Esophagus mucosa (tissue), 1 donor: ENCODE results near the gene CCNH. TPM values are rescaled to one million over a fixed set of nuclear protein-coding genes. Genes with fewer than 3 reads are reported as not detected.

Source experiments
- ATAC-seq: fragments of 200-7000 bp; cut with Tn5 transposase; one replicate; pipeline ENCODE4 v1.9.1; 2020
- total RNA-seq: library from RNA; stranded (reverse); gene quantifications from one replicate; pipeline ENCODE4 v1.2.4, GENCODE V29; 2023
- donor health status: DM: yes; HTN: yes; CAD: no.

CCNH gene
- total RNA-seq, 1 donor from 2014 or later = 22.5 TPM

- ATAC-seq = no peak
Observed at GRCh38 chr5:87403409-87403808, 9.3 kb downstream of the CCNH start.

- ATAC-seq = no peak
Observed at GRCh38 chr5:87401626-87402025, 11.1 kb downstream of the CCNH start.

GRCh38 chr5:87400305-87400899 is 12.3 kb downstream of the CCNH start:
- ATAC-seq = peak; percentile 71

- ATAC-seq = no peak
Observed at GRCh38 chr5:87399720-87400119, 13.0 kb downstream of the CCNH start.

GRCh38 chr5:87398981-87399614 is 13.6 kb downstream of the CCNH start:
- no peak for ATAC-seq

GRCh38 chr5:87394411-87395165 is 18.1 kb downstream of the CCNH start:
- ATAC-seq = no peak

GRCh38 chr5:87393331-87393730 is 19.4 kb downstream of the CCNH start:
- no peak for ATAC-seq

GRCh38 chr5:87392801-87393200 is 19.9 kb downstream of the CCNH start:
- no peak for ATAC-seq

- ATAC-seq = no peak
Observed at GRCh38 chr5:87392170-87392569, 20.6 kb downstream of the CCNH start.

GRCh38 chr5:87390576-87391199 is 22.0 kb downstream of the CCNH start:
- no peak for ATAC-seq

GRCh38 chr5:87390075-87390474 is 22.7 kb downstream of the CCNH start:
- no peak for ATAC-seq

- no peak for ATAC-seq
Observed at GRCh38 chr5:87389296-87390034, 23.3 kb downstream of the CCNH start.

- no peak for ATAC-seq
Observed at GRCh38 chr5:87388129-87388528, 24.6 kb downstream of the CCNH start.

GRCh38 chr5:87385802-87386201 is 26.9 kb downstream of the CCNH start:
- no peak for ATAC-seq

- ATAC-seq = no peak
Observed at GRCh38 chr5:87383216-87383615, 29.5 kb downstream of the CCNH start.

- ATAC-seq = no peak
Observed at GRCh38 chr5:87382224-87382623, 30.5 kb downstream of the CCNH start.

GRCh38 chr5:87372705-87373104 is 40.0 kb downstream of the CCNH start:
- no peak for ATAC-seq

GRCh38 chr5:87369431-87369830 is 43.3 kb downstream of the CCNH start:
- ATAC-seq = no peak

GRCh38 chr5:87368601-87369000 is 44.1 kb downstream of the CCNH start:
- no peak for ATAC-seq

- ATAC-seq = no peak
Observed at GRCh38 chr5:87367243-87367642, 45.5 kb downstream of the CCNH start.

- ATAC-seq = no peak
Observed at GRCh38 chr5:87361536-87362213, 51.1 kb downstream of the CCNH start.

GRCh38 chr5:87361031-87361445 is 51.7 kb downstream of the CCNH start:
- ATAC-seq = no peak
